ENCODE measurements around the gene DYRK2. TPM values are rescaled to one million over a fixed set of nuclear protein-coding genes. Genes with fewer than 3 reads are reported as not detected.

The DYRK2 gene
- total RNA-seq, 1 donor: 125 TPM

DNA sequence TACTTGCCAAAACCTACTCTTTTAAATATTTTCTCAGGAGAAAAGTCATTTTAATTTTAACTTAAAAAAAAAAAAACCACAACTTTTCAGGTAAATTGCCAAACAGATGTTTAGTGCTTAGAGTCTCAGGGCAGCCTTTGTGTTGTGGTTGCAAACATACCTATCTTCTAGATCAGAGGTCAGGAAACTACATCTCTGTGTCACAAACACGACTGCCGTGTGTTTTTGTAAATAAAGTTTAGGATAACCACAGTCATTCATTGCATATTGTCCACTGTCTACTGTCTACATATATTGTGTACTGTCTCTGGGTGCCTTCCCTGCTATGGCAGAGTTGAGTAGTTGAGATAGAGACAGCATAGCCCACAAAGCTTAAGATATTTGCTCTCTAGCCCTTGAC is 48.9 kb downstream of the DYRK2 start:
- H3K9me3 ChIP-seq (ENCODE audit: low read depth, low read length): no peaks in the 10 kb centered on the region
- H3K27me3 ChIP-seq (ENCODE audit: insufficient read depth, low read length): no peaks in the 10 kb centered on the region
- peaks cover 26% of the 10 kb centered on the region for H3K4me1 ChIP-seq (ENCODE audit: insufficient read depth, low read length)
- no peak overlapping the region for H3K4me3 ChIP-seq (ENCODE audit: low read length)

DNA sequence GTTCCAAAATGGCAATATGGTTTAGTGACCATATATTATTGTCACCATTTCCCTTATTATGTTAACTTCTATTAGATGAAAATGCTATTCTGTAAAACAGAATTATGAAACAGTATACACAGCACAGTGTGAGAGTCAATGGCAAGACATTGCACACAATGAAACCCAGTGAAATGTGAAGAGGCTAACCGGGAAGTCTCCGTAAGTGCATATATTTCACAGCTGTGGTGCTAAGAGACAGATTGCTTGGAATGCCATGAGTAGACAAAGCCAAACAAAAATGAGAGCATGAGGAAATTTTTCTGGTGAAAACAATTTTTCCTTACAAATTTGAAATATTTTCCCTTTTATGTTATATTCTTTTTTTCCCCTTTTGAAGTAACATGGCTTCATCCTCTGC is 49.4 kb downstream of the DYRK2 start:
- no peaks in the 10 kb centered on the region for H3K27me3 ChIP-seq (ENCODE audit: insufficient read depth, low read length)
- peaks cover 26% of the 10 kb centered on the region for H3K4me1 ChIP-seq (ENCODE audit: insufficient read depth, low read length)
- no peaks in the 10 kb centered on the region for H3K9me3 ChIP-seq (ENCODE audit: low read depth, low read length)
- no peak overlapping the region for H3K4me3 ChIP-seq (ENCODE audit: low read length)

GRCh38 chr12:67698672-67699581 is 50.4 kb downstream of the DYRK2 start:
- Histone ChIP-seq H3K4me3 (ENCODE audit: low read length) (peak overlapping the region; percentile 35), H3K4me1 (ENCODE audit: insufficient read depth, low read length) (peaks cover 26% of the 10 kb centered on the region), H3K9me3 (ENCODE audit: low read depth, low read length) (no peaks in the 10 kb centered on the region), H3K27me3 (ENCODE audit: insufficient read depth, low read length) (no peaks in the 10 kb centered on the region)

DNA sequence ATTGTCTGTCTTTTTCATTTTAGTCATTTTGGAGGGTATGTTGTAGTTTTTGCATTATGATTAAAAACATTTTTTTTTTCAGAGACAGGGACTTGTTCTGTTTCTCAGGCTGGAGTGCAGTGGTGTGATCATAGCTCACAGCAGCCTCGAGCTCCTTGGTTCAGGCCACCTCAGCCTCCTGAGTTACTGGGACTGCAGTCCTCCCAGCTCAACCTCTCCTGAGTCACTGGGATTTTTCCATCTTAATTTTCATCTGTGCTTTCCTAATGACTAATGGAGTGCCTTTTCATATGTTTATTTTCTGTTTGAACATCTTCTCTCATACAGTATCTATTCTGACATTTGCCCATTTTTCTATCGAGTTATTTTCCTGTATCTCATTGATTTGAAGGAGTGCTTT is 52.6 kb downstream of the DYRK2 start:
- Histone ChIP-seq H3K27me3 (ENCODE audit: insufficient read depth, low read length) (no peaks in the 10 kb centered on the region), H3K9me3 (ENCODE audit: low read depth, low read length) (no peaks in the 10 kb centered on the region), H3K4me3 (ENCODE audit: low read length) (no peak overlapping the region), H3K4me1 (ENCODE audit: insufficient read depth, low read length) (peaks cover 26% of the 10 kb centered on the region)

- Histone ChIP-seq H3K27me3 (ENCODE audit: insufficient read depth, low read length) (no peaks in the 10 kb centered on the region), H3K4me1 (ENCODE audit: insufficient read depth, low read length) (peaks cover 22% of the 10 kb centered on the region), H3K9me3 (ENCODE audit: low read depth, low read length) (no peaks in the 10 kb centered on the region), H3K4me3 (ENCODE audit: low read length) (no peak overlapping the region)
Observed at GRCh38 chr12:67702136-67702535, 53.6 kb downstream of the DYRK2 start.

- Histone ChIP-seq H3K27me3 (ENCODE audit: insufficient read depth, low read length) (no peaks in the 10 kb centered on the region), H3K4me3 (ENCODE audit: low read length) (no peak overlapping the region), H3K4me1 (ENCODE audit: insufficient read depth, low read length) (peaks cover 10% of the 10 kb centered on the region), H3K9me3 (ENCODE audit: low read depth, low read length) (no peaks in the 10 kb centered on the region)
Observed at GRCh38 chr12:67704071-67704470, 55.5 kb downstream of the DYRK2 start.

DNA sequence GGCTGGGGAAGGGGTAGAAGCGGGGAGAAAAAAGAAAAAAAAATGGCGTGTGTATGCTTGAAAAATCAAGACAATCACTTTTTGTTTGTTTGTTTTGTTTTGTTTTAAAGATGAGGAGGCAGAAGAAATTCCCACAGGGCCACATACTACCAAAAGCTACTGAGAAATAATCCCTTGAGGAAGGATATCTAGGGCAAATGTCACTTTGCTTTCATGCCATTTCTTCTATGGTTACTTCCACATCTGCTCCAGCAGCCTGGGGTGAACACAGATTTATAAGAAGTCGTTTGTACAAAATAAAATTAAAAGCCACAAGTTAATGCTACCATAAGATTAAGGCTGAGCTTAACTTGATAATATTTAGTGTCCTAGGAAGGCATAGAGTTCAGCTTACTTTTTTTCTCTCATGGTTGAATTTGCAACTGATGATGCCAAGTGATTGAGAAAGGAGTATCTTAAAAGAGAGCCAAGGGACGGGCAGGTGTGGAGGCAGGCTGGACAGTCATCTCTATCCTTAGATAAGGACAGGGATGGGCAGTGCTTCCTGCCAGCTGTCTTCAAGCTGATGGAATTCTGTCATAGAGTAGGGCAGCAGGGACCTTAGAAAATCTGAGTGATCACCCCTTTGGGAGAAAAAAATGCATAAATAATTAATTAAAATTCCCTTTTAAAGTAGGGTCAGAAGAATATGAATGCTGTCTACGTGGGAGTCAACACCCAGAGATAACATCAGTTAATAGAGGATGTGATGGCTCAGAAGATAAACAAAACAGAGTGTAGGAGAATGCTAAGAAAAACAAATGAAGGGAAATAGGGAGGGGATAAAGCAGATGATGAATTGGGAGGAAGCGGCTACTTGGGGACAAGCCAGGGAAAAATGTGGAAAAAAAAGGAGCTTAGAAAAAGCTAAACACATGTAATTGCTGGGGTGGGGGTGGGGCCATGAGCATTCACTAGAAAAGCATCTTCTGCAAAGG is 57.1 kb downstream of the DYRK2 start:
- H3K27me3 ChIP-seq (ENCODE audit: insufficient read depth, low read length): no peaks in the 10 kb centered on the region
- H3K4me3 ChIP-seq (ENCODE audit: low read length): no peak overlapping the region
- no peaks in the 10 kb centered on the region for H3K9me3 ChIP-seq (ENCODE audit: low read depth, low read length)
- no peaks in the 10 kb centered on the region for H3K4me1 ChIP-seq (ENCODE audit: insufficient read depth, low read length)

GRCh38 chr12:67709367-67709954 is 60.9 kb downstream of the DYRK2 start:
- Histone ChIP-seq H3K4me1 (ENCODE audit: insufficient read depth, low read length) (no peaks in the 10 kb centered on the region), H3K9me3 (ENCODE audit: low read depth, low read length) (no peaks in the 10 kb centered on the region), H3K4me3 (ENCODE audit: low read length) (no peak overlapping the region), H3K27me3 (ENCODE audit: insufficient read depth, low read length) (no peaks in the 10 kb centered on the region)

GRCh38 chr12:67710582-67710981 is 62.0 kb downstream of the DYRK2 start:
- Histone ChIP-seq H3K4me3 (ENCODE audit: low read length) (no peak overlapping the region), H3K9me3 (ENCODE audit: low read depth, low read length) (no peaks in the 10 kb centered on the region), H3K27me3 (ENCODE audit: insufficient read depth, low read length) (no peaks in the 10 kb centered on the region), H3K4me1 (ENCODE audit: insufficient read depth, low read length) (no peaks in the 10 kb centered on the region)

DNA sequence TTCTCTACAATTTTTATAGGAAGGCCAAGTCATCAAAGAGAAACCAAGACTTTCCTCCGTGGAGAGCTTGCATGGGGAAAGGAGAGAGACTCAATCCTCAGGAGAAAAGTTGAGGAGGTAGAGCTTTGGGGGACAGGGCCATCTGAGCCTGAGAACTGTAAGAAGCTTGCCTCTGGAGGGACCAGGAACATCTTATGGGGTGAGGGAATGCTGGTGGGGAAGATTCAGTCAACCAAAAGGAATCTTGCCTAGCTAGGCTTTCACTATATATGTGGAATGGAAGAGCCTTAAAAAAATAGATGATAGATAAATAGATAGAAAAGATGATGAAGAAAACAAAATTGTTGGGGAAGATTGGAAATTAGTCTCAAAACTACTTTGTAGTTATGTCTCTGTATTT is 63.5 kb downstream of the DYRK2 start:
- H3K9me3 ChIP-seq (ENCODE audit: low read depth, low read length): no peaks in the 10 kb centered on the region
- no peak overlapping the region for H3K4me3 ChIP-seq (ENCODE audit: low read length)
- no peaks in the 10 kb centered on the region for H3K27me3 ChIP-seq (ENCODE audit: insufficient read depth, low read length)
- H3K4me1 ChIP-seq (ENCODE audit: insufficient read depth, low read length): no peaks in the 10 kb centered on the region

DNA sequence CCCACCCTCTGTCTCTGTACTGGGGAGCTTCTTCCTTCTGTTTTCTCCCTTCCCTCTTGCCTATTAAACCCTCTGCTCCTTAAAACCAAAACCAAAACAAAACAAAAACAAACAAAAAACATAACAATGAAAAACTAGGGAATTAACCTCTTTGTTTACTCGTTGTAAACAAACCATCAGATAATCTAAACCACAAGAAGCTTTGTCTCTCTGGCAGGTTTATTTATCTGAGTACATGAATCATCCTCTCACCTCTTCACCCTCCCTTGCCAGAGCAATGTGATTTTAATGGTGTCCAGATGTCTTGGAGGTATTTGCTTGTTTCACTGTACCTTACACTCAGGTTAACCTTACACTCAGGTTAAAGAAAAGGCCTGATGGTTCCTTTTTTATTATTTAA is 66.1 kb downstream of the DYRK2 start:
- H3K27me3 ChIP-seq (ENCODE audit: insufficient read depth, low read length): no peaks in the 10 kb centered on the region
- no peaks in the 10 kb centered on the region for H3K4me1 ChIP-seq (ENCODE audit: insufficient read depth, low read length)
- H3K9me3 ChIP-seq (ENCODE audit: low read depth, low read length): no peaks in the 10 kb centered on the region
- no peak overlapping the region for H3K4me3 ChIP-seq (ENCODE audit: low read length)
